Dermis microvascular lymphatic vessel endothelial cell (primary cell): ENCODE measurements around the gene C17orf113. TPM values are rescaled to one million over a fixed set of nuclear protein-coding genes. Genes with fewer than 3 reads are reported as not detected.

Experiments used
- DNase-seq, 2 donors: peaks; one replicate each; pipeline versions ENCODE4 v3.0.0 to v3.0.0-alpha.2; 2010; ENCODE audit warnings: low read depth in 2 of 2
- total RNA-seq: library from RNA; depleted of rRNA; stranded (reverse); fragments of >200 nt; gene quantifications from 2 replicates; pipeline ENCODE4 v1.2.1, GENCODE V29; 2014

The C17orf113 gene
- total RNA-seq, 1 donor from 2014 or later: 0.13 TPM

DNA sequence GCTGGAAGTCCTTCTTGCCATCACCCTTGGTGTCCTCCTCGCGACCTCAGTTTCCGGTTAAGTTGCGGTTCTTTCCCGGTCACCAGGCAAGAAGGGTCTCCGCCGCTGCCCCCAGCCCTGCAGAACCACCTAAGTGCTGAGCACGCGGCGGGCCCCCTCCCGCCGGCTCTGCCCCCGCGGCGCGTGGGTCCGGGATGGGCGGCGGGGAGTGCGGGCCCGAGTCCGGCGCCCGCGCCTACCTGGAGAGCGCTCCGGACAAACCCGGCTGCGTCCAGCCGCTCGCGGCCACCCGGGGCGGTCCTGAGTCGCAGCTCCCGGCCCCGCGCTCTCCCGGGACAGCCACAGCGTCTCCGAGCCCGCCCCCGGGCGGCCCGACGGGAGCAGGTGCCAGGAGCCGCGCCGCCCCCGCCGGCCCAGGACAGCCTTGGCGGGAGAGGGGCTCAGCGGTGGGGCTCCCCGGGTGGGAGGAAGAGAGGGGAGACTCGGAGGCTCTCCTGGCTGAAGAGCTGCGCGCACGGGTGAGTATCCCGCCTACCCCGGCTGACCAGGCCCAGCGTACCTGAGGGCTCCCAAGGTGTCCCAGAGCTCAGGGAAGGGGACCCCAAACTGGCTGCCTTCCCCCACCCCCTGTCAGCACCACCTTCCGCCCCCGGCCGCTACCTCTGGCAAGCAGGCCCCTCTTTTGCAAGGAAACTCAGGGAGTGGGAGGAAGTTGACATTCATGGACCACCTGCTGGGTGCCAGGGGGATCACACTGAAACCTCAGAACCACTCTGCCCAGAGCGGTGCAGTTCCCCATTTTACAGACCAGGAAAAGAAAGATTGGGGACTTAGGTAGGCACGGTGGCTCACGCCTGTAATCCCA lies 22.2 kb upstream of the C17orf113 start:
- DNase-seq: peak in 1 of 2 donors; percentile 6

DNA sequence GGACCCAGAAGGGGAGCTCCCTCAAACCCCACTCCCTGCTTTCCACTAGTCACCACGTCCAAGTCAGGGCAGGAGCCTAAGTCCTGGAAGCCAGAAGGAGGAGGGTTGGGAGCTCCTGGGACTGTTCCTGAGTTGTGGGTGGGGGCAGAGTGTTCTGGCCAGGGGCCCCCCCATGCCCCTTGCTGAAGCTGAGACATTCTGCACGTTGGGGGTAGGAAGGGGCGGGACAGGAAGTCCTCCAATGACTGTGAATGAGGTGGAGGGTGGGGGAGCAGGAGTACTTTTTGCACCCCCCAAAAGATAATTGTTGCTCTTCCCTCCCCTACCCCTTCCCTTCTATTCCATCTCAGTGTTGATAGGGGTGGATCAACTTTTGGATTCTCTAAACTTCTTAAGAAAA lies 21.4 kb upstream of the C17orf113 start:
- no peak for DNase-seq

DNA sequence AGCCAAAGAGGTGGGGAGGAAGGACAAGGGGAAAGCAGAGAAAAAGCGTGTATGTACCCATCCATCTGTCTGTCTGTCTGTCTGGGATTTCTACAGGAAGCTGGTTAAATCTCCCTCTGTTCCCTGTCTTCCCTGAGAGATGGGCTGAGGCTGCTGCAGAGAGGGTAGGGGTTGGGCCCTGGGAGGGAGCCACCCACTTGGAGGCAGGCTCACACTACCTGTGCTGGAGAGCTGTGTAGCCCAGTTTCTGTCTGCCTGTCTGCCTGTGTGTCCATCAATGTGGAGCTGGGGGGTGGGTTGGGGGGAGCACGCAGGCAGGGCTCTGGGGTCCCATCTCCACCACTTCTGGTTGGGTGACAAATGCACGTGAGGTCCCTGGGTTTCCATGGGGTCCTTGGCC lies 18.6 kb upstream of the C17orf113 start:
- no peak for DNase-seq

DNA sequence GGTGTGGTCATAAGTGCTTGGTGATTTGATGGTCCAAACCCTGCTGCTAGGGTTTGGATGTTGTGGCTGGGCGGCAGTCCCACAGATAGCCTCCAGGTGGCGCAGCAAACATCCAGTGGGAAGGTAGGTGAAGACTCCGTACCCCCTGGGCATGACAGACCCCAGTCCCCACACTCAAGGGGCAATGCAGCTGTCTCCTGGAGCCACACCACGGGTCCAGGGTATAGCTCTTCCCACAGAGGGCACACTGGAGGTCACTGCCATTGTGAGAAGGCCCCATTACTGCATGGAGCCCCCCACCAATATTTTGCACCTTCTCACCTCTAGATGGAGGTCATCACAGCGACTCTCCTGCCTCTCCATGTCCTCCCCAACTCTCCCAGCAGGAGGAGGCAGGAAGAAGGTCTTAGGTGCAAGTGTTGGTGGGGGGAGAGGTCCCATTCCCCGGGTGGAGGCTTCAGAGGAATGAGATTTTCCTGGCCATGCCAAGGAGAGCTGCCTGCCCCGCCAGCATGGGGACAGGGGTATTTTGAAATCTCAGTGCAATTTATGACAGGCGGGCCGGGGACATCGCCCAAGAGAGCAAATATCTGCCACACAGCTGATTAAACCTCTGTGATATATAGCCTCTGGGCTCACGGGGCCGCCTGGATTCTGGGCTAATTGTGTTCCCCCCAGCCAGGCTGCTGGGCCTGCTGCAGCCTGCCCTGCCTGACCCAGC lies 17.1 kb upstream of the C17orf113 start:
- peak; percentile 14 to 48 for DNase-seq

GRCh38 chr17:42065201-42065600 lies 14.8 kb upstream of the C17orf113 start:
- DNase-seq: no peak

DNA sequence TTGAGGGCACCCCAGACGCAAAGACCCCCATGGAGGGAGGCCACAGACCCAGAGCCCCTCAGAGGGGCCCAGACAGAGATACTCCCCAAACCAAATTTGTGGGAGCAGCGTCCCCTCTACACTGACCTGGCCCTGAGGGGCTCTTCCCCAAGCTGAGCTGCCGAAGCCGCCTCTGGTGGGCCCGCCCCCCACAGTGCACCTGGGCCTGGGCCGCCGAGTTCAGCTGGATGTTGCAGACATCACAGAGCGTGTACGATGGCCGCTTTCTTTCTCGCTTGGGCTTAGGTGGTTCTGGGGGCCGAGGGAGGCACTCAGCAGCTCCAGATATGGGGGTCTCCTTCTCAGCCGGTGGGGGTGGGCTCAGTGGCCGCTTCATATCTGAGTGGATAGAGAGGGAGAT lies 12.3 kb upstream of the C17orf113 start:
- no peak for DNase-seq

DNA sequence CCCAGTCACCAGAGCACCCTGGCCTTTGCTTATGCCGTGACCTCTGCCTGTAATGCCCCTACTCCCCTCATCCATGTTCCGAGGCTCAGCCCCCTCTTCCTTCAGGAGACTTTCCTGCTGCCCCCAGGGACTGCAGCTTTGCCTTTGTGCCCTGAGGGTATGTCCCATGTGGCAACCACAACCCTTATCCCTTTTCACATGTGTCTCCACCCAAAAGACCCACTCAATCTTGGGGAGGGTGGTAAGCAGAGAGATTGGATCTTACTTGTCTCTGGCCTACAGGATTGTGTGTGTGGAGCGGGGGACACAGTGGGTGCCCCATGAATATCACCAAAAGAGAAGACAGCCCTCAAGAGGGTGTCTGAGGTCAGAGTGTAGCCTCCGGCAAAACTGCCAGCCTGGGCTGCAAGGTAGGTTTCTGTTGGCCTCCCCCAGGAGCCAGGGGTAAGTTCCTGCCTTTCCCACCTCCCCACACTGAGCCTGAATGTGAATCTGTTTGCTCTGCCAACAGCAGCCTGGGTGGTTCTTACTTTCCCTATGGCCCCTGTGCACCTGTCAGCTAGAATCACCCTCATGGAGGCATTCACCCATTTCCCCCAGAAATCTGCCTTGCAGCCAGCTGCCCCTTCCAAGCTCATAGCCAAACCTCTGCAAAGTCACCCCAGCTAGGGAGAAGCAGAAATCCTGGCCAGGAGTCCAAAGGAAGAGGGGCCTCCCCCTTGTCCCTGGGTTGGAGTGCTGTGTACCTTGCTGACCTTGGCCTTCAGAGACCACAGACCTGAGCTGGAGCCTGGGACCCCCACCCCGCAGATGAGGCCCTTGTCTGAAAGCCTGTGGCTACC lies 11.5 kb upstream of the C17orf113 start:
- DNase-seq: no peak

DNA sequence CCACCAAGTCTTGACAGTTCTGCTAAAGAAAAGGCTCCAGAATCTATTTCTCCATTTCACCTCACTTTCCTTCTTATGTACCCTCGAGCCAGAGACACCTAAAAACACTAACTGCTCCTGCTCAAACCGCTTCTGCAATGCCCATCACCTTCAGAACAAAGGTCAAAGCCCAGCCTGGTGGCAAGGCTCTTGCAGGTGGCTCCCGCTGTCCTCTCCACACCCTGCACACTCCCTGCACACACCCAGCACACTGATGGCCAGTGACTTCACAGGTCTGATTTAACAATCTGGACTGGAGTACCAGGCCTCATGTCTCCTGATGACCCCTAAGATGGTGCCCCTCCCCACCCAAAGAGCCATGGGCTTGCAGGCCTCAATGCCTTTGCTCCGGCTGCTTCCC lies 9.8 kb upstream of the C17orf113 start:
- DNase-seq: no peak

DNA sequence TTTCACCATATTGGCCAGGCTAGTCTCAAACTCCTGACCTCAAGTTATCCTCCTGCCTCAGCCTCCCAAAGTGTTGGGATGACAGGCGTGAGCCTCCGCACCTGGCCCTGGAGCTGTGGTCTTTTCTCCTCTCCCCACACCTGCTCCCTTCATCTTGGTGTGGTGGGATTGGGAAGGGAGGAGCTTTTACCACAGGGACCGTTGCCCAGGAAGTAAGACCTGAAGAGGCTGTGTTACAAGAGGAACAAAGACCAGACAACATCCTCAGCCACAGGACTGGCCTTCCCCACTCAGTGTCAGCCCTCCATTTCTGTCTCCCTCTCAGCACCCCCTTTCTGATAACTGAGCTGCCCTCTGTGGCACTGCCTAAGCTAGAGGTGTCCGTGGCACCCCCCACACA lies 9.4 kb upstream of the C17orf113 start:
- no peak for DNase-seq

- no peak for DNase-seq
Measured at GRCh38 chr17:42058063-42058462, 7.7 kb upstream of the C17orf113 start.

DNA sequence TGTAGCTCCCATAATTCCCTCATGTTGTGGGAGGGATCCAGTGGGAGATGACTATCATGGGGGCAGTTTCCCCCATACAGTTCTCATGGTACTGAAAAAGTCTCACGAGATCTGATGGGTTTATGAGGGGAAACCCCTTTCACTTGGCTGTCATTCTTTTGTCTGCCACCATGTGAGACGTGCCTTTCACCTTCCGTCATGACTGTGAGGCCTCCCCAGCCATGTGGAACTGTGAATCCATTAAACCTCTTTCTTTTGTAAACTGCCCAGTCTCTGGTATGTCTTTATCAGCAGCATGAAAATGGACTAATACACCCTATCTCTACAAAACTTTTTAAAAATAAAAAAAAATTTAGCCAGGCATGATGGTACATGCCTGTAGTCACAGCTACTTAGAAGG lies 6.2 kb upstream of the C17orf113 start:
- no peak for DNase-seq

DNA sequence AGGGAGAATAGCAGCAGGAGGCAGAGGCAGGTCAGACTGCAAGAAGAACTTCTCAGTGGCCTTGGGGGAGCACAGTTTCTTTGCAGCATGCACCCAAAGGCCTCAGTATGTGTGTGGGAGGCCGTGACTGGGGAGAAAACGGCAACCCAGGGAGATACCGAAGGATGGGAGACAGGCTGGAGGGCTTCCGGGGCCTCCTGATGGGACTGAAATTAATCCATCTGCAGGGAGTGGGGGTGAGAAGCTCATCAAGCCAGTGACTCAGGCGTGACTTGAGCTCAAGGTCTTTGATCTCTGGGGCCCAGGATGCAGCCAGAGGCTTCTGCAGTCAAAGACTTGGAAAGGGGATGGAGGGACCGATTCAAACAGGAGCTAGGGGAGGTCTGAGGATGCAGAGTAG lies 5.1 kb upstream of the C17orf113 start:
- DNase-seq: no peak

GRCh38 chr17:42055027-42055426 lies 4.6 kb upstream of the C17orf113 start:
- DNase-seq: no peak

DNA sequence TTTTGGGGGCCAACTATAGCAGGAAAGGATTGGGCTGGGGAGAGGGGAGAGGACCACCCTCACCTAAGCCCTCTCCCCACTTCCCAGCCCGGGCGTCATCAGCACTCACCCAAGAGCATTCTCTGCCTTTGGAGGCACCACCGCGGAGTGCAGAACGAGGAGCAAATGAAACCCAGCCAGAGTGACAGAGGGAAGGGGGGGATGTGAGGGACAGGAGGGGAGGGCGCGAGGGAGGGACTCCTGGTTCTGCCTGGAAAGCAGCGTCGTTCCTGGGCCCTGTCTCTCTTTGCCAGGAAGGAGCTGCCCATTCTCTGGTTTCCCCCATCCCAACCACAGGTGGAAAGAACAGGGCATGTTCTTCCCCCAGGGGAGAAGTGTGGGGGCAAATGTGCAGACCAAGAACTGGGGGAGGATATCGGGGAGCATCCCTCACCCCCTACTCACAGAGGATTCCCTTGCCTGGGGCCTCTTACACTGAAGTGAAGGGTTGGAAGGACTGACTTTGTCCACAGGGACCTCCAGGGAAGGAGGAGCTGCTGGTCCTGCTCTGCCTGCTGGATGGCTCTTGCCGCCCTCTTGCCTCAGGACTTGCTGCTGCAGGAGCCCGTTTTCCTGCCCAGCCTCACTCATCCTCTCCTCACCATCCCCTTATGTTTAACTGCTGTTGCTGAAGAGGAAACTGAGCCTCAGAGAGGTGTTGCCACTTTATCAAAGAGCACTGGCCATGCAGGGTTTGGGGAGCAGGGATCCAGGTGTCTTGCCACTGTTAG lies 3.5 kb upstream of the C17orf113 start:
- DNase-seq: no peak

- no peak for DNase-seq
Measured at GRCh38 chr17:42052346-42052877, 2.0 kb upstream of the C17orf113 start.

- no peak for DNase-seq
Measured at GRCh38 chr17:42051645-42052044, 1.2 kb upstream of the C17orf113 start.

DNA sequence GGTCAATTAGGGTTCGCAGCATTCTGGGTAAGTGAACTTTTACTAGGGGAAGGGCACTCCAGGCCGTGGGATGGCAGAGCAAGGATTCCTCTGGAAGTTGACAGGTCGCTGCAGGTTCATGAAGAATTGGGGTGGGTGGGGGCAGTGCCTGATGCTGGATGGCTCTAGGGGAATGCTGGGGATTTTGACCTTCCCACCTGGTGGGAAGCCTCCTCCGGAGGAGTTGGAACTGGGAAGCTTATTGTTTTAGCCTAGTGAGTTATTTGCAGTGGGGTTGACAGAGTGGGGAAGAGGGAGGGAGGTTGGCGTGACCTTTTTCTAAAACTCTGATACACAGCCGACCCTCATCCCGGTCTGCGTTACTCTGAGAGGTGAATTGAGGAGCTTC lies 606 bp upstream of the C17orf113 start:
- DNase-seq: no peak

GRCh38 chr17:42049834-42050392 lies 488 bp downstream of the C17orf113 start:
- DNase-seq: no peak

DNA sequence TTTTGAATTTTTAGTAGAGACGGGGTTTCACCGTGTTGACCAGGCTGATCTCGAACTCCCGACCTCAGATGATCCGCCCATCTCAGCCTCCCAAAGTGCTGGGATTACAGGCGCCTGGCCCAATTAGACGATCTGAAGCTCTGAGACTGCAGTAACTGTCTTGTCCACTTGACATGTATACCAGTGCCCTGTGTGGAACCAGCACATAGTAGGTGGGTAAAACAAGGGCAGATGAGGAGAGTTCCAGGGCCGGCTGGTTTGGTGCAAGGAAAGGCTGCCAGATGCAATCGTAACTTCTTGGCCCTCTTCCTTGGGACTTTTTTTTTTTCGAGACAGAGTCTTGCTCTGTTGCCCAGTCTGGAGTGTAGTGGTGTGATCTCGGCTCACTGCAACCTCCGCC lies 3.1 kb downstream of the C17orf113 start:
- DNase-seq: no peak

DNA sequence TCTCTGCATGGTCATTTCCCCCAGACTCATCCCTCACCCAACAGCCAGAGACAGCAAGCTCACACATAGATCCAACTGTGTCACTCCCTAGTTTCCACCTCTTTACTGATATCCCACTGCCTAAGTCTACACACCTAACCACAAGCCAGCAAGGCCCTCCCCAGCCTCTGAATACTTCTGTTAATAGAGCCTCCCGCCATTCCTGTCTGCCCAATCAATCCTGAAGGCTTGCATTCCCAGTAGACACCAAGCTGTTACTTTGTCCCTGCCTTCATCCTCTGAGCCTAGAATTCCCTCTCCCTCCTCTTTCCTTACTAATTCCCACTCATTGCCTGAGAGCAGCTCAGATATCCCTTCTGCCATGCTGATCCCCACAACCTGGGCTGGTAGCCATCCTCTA lies 4.7 kb downstream of the C17orf113 start:
- DNase-seq: no peak
